Smooth muscle cell (in vitro differentiated cells): ENCODE measurements around the gene PKN2. TPM values are rescaled to one million over a fixed set of nuclear protein-coding genes. Genes with fewer than 3 reads are reported as not detected.
A peak's percentile ranks its signal among the peaks of the same experiment; 100 is the strongest.

ENCODE experiments used
- DNase-seq: peaks from one replicate; lab custom pipeline; 2025; ENCODE audit not compliant: unreplicated experiment; lab: John Stamatoyannopoulos, UW
- H2AFZ ChIP-seq: fragments of 200-600 bp; sonication (generic); 2 replicates; pipeline ENCODE4 v1.6.0; 2016; ENCODE audit warnings: antibody characterized with exemption, low read depth, mild to moderate bottlenecking
- H3F3A ChIP-seq: fragments of 200-600 bp; sonication (generic); 2 replicates; pipeline ENCODE4 v1.6.0; 2017; ENCODE audit warnings: antibody characterized with exemption, low read depth
- H3K27ac ChIP-seq: fragments of 200-600 bp; sonication (generic); 2 replicates; pipeline ENCODE4 v1.5.1; 2016; ENCODE audit warnings: low read depth, mild to moderate bottlenecking
- H3K27me3 ChIP-seq: fragments of 200-600 bp; sonication (generic); 2 replicates; pipeline ENCODE4 v1.6.1; 2016; ENCODE audit warnings: low read depth, mild to moderate bottlenecking
- H3K36me3 ChIP-seq: fragments of 200-600 bp; sonication (generic); 2 replicates; pipeline ENCODE4 v1.5.1; 2016; ENCODE audit warnings: low read depth
- H3K4me1 ChIP-seq: fragments of 200-600 bp; sonication (generic); 2 replicates; pipeline ENCODE4 v1.5.1; 2016; ENCODE audit warnings: low read depth
- H3K4me2 ChIP-seq: fragments of 200-600 bp; sonication (generic); 2 replicates; pipeline ENCODE4 v1.6.0; 2016; ENCODE audit warnings: mild to moderate bottlenecking
- H3K4me3 ChIP-seq: fragments of 200-600 bp; sonication (generic); 2 replicates; pipeline ENCODE4 v1.5.1; 2016; ENCODE audit warnings: mild to moderate bottlenecking
- H3K79me2 ChIP-seq: fragments of 200-600 bp; sonication (generic); 2 replicates; pipeline ENCODE4 v1.6.0; 2016; ENCODE audit warnings: low read depth, mild to moderate bottlenecking
- H3K9ac ChIP-seq: fragments of 200-600 bp; sonication (generic); 2 replicates; pipeline ENCODE4 v1.6.0; 2016; ENCODE audit warnings: low read depth
- H3K9me3 ChIP-seq: fragments of 200-600 bp; sonication (generic); replicated peaks from 2 replicates; pipeline ENCODE4 v1.5.1; 2016; ENCODE audit warnings: low read depth
- H4K20me1 ChIP-seq: fragments of 200-600 bp; sonication (generic); 2 replicates; pipeline ENCODE4 v1.6.0; 2016; ENCODE audit warnings: low read depth
- WGBS: methylation state at CpG from one replicate; pipeline ENCODE4 v1.1.7; 2016; ENCODE audit warnings: low lambda C conversion rate; 5-methylcytosine and 5-hydroxymethylcytosine counted together
- polyA plus RNA-seq: library from polyadenylated mRNA; unstranded; fragments of >200 nt; fragmentation: Nextera tagmentation; extraction: Ambion mirVana; gene quantifications from 2 replicates; pipeline ENCODE4 v1.2.1, GENCODE V29; 2016
- total RNA-seq: library from RNA; depleted of rRNA; stranded (reverse); fragments of >200 nt; gene quantifications from 2 replicates; pipeline ENCODE4 v1.2.3, GENCODE V29; 2014
- TF ChIP-seq, protein P1 (sequence below): fragments of 200-600 bp; sonication (generic); IDR thresholded peaks from 2 replicates; pipeline ENCODE4 v1.5.1; 2017; ENCODE audit warnings: borderline replicate concordance, mild to moderate bottlenecking, antibody characterized with exemption; ENCODE audit not compliant: insufficient read depth, poor library complexity, severe bottlenecking

Gene PKN2
- total and polyA plus RNA-seq, 2 experiments from 2014 or later, result 16.3 to 41.2 TPM

DNA sequence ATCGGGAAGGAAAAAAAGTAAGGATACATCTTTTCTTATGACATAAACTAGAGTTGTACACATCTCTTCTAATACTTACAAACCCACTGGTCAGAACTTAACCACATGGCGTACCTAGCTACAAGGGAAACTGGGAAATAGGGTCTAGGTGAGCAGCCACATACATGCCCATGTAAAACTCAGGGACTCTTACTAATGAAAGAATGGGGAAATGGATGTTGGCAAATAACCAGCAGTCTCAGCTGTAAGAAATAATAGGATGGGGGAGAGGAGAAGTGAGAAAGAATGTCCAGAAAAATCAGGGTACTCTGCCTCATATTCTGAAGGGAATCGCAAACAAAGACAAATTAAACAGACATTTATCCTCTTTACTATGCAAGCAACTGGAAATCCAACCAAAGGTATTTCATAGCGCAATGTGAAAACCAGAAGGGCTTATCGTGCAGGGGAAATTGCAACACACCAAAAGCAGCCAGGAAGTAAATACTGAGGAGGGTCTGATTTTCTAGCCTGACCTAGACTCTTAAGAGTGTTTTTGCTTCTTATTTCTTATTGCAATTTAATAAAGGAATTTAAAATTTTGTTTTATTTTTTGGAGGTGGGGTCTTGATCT is 189.8 kb downstream of the PKN2 start:
- no peaks in the 10 kb centered on the region for H3K36me3 ChIP-seq
- 57% methylated on average over 5 of the region's 5 CpGs for WGBS
- peaks cover 78% of the 10 kb centered on the region for H3K79me2 ChIP-seq
- H3K4me1 ChIP-seq, result no peaks in the 10 kb centered on the region
- H3K4me2 ChIP-seq, result peak overlapping the region; percentile 47
- no peaks in the 10 kb centered on the region for H3K27me3 ChIP-seq
- H3F3A ChIP-seq, result peaks cover 6% of the 10 kb centered on the region
- peak overlapping the region; percentile 65 for H3K27ac ChIP-seq
- no peak for DNase-seq
- H3K9me3 ChIP-seq, result no peaks in the 10 kb centered on the region
- TF ChIP-seq, protein P1, sequence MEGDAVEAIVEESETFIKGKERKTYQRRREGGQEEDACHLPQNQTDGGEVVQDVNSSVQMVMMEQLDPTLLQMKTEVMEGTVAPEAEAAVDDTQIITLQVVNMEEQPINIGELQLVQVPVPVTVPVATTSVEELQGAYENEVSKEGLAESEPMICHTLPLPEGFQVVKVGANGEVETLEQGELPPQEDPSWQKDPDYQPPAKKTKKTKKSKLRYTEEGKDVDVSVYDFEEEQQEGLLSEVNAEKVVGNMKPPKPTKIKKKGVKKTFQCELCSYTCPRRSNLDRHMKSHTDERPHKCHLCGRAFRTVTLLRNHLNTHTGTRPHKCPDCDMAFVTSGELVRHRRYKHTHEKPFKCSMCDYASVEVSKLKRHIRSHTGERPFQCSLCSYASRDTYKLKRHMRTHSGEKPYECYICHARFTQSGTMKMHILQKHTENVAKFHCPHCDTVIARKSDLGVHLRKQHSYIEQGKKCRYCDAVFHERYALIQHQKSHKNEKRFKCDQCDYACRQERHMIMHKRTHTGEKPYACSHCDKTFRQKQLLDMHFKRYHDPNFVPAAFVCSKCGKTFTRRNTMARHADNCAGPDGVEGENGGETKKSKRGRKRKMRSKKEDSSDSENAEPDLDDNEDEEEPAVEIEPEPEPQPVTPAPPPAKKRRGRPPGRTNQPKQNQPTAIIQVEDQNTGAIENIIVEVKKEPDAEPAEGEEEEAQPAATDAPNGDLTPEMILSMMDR, result no peak
- H2AFZ ChIP-seq, result no peak overlapping the region
- no peak overlapping the region for H3K4me3 ChIP-seq
- no peak overlapping the region for H3K9ac ChIP-seq
- peaks cover 52% of the 10 kb centered on the region for H4K20me1 ChIP-seq

DNA sequence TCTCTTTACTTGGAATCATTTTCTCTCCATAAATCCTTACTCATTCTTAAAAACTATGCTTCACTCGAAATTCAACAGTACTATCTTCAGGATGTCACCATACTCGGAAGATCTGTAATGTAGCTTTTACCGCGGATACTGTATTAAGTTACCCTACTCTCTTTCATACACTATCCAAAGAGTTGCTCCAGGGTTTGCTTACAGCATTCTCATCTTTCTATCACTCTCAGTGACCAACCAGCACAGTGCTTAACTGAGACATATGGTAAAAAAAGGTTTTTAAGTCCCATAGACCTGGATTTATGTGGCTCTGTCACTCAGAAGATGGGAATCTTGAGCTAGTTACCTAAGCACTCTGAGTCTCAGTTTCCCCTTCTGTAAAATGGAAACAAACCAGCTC is 191.5 kb downstream of the PKN2 start:
- Histone ChIP-seq H3K27me3 (no peaks in the 10 kb centered on the region), H3K27ac (no peak overlapping the region), H3K4me3 (no peak overlapping the region), H3K9me3 (no peaks in the 10 kb centered on the region), H3K79me2 (peaks cover 70% of the 10 kb centered on the region), H3K4me1 (no peaks in the 10 kb centered on the region), H2AFZ (no peak overlapping the region), H4K20me1 (peaks cover 55% of the 10 kb centered on the region), H3F3A (no peaks in the 10 kb centered on the region), H3K4me2 (no peak overlapping the region), H3K9ac (no peak overlapping the region), H3K36me3 (no peaks in the 10 kb centered on the region)
- DNase-seq, result no peak
- TF ChIP-seq, protein P1, result no peak
- WGBS, result 91% methylated on average over 4 of the region's 4 CpGs

DNA sequence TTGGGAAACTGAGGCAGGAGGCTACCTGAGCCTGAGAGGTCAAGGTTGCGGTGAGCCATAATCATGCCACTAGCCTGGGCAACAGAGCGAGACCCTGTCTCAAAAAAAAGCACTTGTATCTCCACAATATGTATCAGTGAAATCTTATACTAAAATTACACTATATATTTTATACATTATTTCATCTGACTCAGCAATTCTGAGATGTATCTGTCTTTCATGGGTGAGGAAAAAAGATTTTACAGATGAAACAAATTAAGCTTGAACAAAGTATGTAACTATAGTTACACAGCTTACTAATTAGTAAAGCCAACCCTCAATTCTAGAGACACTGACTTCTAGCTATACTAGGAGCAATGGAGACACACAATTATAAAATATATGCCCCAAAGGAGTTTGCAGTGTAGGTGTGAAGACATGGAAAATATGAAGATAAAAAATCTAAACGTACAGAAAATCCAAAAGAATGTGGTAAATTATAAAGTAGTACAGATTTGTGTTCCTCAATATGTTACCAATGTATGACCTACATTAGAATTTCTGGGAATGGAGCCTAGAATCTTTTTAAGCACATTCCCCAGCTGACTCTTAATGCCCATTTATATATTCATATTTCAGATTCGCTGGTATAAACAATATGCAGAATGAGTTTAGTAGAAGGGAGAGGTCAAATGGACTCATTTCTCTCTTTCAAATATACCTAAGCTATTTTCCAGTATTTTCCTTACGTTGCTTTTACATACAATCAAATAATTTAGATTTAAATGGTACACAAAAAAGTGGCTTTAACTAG is 192.7 kb downstream of the PKN2 start:
- Histone ChIP-seq H3K27ac (no peak overlapping the region), H4K20me1 (peaks cover 67% of the 10 kb centered on the region), H3K4me3 (no peak overlapping the region), H3K4me1 (no peaks in the 10 kb centered on the region), H3K9ac (no peak overlapping the region), H3K79me2 (peaks cover 61% of the 10 kb centered on the region), H2AFZ (no peak overlapping the region), H3F3A (no peaks in the 10 kb centered on the region), H3K36me3 (no peaks in the 10 kb centered on the region), H3K4me2 (no peak overlapping the region), H3K27me3 (no peaks in the 10 kb centered on the region), H3K9me3 (no peaks in the 10 kb centered on the region)
- WGBS, result 85% methylated on average over 5 of the region's 5 CpGs
- no peak for DNase-seq
- TF ChIP-seq, protein P1, result no peak
